CD4-positive, alpha-beta T cell treated with Interleukin-17A for 1 hour (primary cell): ENCODE measurements around the gene NTM.

Source experiments
- DNase-seq: peaks from one replicate; pipeline ENCODE4 v3.0.0-alpha.2; 2020

NTM gene

DNA sequence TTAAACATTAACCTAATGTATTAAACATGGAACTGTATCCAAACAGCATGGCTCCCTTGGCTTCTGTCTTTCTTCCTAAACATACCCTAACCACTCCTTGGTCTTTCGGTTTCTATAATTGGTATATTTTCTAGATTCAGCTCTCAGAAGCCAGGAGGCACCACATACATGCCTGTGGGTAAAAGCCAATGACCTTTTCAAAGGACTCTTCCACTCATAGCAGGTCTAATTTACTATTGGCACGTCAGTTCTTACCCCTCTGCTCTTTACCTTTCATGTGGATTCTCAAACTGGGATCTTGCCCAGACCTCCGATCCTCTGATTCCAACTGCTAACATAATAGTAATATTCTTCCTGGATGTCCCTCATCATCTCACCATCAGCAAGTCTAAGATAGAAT is 835.1 kb downstream of the NTM start:
- DNase-seq = no peak

DNA sequence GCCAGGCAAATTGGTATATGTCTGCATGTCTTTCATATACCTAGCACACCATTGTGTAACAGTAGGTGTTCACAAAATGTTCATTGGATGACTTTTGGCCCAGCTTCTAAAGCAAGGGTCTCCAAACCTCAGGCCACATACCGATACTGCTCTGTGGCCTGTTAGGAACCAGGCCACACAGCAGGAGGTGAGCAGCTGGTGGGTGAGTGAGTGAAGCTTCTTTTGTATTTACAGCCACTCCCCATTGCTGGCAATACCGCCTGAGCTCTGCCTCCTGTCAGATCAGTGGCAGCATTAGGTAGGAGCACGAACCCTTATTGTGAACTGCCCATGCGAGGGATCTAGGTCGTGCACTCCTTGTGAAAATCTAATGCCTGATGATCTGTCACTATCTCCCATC is 836.6 kb downstream of the NTM start:
- no peak for DNase-seq

DNA sequence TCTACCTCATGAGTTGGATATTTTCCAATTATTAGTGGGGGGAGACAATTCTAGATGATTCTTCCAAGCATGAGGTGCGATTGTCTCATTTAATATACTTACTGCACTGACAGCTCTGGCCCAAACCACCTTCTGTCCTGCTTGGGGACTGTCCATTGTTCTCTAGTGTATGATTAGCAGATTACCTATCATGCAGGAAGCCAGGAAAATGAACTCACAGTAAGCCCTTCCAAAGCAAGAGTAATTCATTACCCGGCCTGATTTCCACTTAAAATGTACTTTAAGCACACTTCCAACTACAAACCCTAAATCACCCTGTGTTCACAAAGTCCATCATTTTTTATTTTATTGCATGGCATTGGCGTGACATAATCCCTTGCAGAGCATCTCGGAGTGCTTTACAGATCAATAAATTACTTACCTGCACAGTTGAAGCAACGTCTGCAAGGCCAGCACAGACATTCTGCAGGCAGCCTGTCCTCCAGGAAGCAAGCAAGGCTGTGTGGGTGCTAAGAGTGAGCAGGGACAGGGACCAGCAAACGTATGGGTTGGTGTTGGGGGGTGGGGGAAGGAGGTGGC is 838.2 kb downstream of the NTM start:
- DNase-seq = no peak

DNA sequence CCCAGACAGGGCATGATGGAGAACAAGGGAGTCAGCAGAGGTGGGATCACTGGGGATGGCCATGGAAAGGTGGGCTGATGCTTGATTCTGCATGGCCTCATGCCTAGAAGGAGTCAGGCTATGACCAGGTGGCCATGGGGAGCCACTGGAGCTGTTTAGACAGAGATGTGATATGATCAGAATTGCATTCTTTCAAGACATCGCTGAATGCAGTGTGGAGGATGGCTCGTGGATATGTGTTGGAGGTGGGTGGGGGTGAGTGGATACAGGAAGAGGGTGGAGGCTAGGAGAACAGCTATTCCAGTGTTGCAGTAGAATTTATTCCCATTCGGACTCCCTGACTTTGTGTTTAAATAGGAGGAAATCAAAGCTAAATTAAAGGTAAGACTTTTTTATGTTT is 841.1 kb downstream of the NTM start:
- DNase-seq = no peak

DNA sequence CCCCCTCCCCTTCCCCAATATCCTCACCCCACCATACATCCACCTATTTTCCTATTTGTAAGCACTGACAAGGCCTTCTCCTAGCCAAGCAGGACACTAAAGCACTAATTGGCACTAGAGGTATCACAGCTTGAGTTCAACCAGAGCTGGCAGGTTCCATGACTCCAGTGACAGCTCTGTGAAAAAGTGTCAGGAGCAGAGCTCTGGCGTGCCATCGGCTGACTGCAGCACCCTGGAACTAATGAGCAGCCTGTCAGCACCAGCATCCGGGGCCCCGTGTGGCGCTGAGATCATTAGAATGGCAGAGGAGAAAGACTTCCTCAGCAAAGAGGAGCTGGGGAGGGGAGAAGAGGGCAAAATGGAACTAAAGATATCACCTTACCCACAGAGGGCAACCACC is 847.4 kb downstream of the NTM start:
- no peak for DNase-seq

DNA sequence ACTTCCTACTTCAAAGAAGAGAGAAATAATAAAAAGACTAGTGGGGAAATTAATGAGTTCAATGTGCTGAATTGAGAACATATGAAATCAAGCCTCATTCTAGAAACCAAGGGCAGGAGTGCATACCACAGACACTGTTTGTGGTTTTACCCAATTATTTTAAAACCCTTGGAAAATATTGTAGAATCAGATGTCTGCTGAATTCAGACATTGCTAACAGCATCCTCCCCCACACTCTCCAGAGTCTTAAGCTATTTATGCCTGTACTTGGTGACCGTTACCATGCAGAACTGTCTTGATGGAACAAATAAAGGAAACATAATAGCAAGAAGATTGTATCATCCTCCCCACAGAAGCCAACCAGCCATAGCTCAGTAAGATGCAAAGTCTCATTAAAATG is 850.1 kb downstream of the NTM start:
- DNase-seq = no peak

DNA sequence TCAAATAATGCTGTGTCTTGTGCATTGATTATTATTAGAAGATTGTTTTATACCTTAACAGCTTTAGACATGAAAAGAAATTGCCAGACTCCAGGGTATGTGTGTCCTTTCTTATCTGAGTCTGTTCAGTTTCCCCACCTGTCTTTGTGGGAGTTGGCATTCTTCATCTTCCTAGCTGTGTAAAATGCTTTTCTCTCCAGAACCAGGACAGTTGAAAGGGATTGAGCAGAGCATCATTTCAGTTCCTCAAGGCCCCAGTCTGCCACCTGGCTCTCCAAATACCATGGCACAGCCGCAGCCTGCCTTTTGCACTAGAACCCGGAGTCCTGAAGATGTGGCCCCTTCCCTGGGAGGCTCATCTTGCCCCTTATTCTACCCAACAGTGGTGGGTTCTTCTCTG is 851.9 kb downstream of the NTM start:
- no peak for DNase-seq

DNA sequence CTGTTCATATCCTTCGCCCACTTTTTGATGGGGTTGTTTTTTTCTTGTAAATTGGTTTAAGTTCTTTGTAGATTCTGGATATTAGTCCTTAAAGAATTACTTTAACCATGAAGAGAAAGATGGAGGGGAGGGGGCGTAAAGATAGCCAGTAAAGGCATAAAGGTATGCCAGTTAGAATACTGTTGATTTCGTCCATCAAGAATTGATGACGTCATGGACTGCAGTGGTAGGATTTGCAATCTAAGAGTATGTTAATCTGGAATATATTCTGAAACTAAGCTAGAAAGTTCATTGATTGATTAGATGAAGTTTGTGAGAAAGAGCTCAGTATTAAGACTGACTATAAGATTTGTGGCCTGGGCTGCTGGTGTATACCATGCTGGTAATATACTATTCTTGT is 856.1 kb downstream of the NTM start:
- no peak for DNase-seq

DNA sequence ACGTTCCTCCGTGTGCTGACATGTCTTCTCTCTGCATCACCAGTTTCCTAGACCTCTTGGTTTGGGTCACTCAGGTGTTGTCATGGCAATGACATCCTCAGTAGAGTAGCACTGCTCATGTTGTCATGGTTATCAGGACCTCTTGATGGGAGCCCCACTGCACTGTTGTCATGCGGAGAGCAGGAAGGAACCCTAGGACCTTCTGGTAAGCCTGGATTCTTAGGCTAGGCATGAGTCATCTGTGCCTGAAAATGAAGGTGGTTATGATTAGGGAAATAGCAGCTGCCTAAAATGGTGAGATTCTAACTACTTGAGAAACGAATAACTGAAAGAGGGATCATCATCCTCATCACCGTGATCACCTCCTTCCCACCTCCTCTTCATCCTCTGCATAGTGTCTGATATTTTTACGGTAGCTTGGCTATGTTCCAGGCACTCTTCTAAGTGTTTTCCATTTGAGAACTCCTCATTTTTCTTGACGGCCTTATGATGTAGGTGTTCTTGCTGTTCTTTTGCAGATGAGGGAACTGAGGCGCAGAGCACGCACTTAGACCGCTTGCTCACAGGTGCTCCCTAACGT is 858.4 kb downstream of the NTM start:
- DNase-seq = no peak

DNA sequence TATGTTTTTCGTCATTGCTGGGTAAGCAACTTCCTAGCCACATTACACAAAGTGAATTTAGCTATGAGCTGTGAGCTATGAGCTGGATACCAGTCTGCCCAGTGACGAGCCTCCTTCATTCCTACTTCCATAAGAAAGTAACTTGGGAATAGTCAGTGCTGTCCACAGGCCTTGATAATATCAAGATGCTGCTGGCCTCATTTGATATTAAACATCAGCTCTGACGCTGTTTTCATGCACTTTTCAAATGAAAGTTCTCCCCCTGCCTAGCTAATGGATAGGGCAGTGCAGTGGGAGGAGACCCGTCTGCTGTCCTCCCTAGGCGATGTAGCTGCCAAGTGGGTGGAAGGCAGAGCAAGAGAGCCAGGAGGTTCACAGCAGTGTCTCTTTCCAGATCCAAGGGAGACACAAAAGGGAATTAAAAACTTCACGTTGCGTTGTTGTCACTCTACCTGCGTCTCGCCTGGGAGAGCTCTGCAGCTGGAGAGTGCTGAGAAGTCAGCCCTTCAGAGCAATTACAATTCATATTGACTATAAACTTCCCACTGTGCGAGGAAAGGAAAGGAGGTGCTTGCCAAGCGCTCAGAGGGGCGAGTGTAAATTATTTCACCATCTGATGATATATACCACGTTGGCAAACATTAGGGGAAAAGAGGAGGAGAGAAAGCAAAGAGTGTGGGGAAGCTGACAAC is 861.4 kb downstream of the NTM start:
- no peak for DNase-seq

DNA sequence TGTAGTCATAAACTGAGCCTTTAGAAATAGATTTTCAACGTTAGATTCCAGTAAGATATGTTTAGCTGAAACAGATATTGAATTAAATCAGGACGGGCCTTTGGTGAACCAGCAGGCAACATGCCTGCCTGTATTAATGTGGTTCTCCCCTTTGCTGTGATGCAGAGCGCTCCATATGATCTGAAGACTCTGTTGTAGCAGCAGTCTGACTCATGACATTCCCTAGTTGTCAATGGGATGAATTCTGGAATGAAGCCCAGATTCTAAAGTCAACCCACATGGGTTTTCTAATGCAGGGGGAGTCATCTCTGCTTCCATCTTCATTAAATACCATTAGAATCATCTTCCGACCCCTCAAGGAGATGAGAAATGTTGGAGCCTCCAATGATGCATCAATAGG is 864.5 kb downstream of the NTM start:
- DNase-seq = no peak

DNA sequence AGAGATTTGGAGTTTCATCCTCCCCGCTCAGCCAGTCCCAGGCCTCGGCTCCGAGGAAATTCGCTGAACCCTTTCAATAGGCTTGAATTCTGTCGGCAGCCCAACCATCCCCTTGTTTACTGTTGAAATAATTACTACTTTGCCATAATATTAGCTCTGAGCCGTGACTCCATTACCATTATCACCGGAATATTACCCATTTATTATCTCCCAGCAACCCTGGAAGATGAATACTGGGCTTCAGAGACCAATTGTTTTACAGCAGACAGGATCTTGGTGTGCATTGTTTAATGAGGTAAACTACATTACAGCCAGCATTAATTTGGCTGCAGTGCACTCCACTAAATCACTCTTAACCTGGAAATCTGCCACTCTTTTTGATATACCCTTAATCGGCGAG is 867.4 kb downstream of the NTM start:
- DNase-seq = no peak

DNA sequence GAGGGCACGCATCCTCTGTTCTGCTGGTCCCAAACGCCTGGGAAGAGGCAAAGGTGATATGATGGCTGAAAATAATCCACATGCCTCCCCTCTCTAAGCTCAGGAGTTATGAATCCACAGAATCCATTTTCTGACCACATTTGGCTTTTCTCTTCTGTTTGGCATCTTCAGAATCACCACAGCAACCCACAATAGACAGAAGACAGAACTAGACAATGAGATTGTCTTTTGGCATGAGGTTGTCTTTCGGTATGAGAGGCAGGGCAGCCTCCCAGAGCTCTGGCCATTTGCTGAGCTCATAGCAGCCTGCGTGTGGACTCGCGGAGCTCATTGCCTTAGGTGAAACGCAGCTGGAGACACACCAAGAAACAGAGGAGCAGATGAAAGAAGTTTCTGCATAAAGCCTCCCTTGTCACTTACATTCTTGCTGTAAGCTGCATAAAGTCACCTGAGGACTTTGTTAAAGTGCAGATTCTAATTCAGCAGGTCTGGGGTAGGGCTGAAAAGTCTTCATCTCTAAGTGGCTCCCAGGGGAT is 868.0 kb downstream of the NTM start:
- no peak for DNase-seq

DNA sequence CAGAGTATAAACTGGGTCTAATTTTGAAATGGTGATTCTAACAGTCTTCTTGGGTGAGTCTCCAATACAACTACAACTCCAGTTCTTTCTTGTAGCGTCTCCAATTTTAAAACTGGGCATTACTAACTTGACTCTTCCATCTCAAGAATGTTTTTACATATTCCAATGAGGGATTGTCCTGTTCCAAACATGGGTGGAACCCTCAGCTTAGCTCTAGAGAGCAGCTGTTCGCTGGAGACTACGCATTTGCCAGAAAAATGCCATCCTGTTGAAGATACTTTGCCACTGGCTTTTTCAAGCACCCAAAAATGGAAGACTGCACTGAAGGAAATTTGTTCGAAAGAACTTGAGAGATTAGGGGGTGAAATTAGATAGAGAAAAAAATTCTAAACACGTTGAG is 870.0 kb downstream of the NTM start:
- no peak for DNase-seq

DNA sequence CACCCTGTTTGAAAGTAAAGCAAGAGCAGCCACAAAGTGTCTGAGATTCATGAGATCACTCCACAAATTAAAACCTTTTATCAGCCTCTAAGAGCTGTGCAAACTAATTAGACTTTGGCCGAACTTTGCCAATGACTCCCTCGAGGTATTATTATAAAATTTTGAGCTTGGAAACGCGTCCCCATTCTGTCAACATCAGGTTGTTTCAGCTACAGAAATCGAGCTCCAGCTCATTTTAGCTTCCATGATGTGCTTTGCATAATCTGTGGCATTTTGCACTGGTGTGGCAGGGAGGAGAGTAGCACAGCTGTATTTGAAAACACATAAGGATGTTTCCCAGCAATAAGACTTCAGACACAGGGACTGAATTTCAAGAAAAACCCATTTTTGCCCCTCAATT is 872.2 kb downstream of the NTM start:
- DNase-seq = no peak

DNA sequence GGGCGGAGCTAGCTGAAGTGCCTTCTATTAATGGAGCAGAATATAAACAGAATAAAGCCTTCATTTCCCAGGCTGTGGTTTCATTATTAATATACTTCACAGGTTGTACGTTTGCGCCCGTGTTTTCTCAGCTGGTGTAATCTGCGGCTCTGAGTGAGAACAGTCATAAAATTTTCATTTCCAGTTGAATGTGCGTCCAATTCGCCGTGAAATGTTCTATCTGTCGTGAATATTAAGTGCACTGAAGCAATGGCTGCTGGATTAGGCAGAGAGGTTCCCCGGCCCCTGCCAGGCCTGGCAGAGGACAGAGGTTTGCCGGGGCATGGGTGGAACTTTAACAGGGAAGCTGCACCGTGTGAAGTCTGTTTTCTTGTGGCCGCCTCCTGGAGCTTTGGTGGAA is 874.4 kb downstream of the NTM start:
- no peak for DNase-seq

DNA sequence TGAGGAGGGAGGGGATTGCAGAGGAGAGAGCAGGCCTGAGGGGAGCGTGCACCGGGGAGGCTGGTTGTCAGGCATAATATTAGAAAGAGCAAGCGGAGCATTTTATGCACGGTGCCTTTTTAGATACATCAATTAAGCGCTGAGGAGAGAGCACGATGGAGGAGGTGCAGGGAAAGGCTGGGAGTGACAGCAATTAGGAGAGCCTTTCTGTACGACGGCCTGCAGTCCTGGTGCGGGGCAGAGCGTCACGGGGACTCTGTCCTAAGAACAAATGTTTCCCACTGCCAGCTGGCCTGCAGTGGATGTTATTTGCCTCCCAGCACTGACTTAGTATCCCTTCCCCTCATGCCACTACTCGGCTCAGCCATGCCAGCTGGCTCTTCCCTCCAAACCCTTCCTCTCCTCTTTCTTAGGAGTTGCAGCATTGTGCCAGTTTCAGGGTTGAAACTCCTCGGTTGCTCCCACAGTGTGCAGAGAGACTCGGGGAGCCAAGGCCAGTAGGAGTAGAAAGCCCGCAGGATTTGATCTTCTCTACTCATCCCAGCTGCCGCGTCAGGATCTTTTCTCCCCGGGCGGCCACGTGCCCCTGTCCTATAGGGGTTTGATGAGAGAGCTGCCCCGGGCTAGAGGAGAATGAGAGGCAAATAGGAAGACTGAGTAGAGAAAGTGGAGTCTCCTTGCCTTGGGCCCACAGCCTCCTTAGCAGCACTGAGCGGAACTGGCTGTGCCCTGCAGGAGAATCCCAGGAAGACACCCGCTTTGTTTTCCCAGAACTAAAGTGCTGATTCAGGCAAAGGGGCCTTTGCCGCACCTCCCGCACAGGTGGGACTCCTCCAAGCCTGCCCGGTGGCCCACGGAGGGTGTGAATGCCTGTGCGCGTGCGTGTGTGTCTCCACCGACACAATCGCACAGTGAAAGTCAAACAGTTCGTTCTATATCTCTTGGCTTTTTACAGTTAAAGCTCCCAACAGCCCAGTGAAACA is 875.3 kb downstream of the NTM start:
- DNase-seq = no peak

DNA sequence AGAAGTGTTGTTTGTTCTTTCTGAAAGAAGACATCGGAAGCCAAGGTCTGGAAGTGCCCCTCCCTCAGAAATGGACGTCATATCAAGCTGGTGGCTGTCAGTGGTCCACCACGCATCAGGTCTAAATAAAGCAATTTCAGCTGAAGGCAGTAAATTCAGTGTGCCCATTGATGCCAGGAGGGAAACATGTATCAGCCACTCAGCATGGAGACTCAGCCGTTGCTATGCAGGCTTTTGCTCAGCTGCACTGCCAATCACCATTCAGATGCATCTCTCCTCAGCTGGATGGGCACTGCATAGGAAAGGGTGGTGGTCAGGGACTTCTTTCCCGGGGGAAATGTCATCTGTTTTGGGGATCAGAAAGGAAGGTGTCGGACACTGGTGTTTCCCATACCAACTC is 878.2 kb downstream of the NTM start:
- DNase-seq = no peak

DNA sequence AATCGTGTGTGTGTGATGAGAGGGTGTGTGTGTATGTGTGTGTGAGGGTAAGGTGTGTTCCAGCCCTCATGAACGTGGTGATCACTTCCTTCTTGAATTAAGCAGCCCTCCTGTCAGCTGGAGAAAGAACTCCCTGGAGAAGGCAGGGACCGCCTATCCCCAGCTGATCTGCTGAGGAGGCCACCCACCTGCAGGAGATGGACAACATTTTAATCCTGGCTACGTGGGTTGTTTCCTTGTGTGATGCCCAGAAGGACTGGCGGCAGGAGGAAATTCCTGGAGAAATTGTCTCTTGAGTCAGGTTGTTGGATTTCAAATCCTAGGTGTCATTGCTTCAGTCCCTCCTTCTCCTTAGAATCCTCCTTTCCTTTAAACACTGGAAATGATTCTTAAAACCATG is 878.8 kb downstream of the NTM start:
- no peak for DNase-seq

DNA sequence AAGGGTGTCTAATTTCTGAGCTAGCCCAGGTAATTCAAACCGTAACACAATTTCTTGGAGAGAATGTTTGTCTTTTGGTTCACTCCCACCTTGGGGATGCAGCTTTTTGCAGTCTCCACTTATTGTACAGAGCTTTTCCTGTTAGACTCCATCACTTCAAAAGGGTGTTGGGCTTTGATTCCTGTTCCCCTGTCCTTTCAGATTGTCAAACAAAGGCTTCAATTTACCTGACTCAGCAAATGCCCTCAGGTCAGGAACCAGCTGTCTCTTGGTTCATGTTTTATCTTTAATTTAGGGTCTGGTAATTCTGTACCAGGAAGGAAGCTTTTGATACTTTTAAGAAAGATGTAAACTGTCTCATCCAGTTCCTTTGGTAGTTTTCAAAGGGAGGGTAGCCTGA is 880.6 kb downstream of the NTM start:
- DNase-seq = no peak

DNA sequence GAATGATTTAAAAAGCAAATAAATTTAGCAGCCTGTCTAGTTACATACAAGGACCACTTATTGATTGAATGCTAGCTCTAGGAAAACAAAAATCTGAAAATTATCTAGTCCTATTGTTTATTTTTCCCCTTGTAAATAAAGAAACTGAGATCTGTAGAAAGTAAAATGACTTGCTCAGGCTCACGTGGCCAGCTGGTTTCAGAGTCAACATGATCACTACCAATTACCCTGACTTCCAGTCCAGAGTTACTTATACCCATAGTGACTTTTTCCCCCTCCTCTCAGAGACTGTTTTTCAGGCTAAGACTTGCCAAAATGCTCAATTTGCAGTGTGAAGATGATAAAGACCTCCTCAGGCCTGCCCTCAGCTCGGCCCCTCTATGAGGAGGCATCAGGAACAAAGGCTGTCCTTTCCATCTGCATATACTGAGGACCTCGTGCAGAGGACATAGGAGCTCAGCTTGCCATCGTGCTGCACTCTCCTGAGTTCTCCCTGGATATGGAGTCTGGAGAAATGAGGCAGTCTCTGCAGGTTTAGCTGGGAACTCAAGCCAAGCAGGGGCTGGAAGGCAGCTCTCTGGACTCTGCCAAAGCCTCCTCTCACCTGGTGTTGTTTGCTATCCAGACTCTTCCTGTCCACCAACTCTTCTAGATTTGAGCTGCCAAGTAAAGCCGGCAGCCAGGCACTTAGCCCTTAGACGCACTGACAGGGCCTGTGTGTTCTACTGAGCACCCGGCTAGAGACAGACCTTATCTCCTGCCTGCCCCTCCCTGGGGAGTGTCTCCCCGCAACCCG is 883.3 kb downstream of the NTM start:
- no peak for DNase-seq

DNA sequence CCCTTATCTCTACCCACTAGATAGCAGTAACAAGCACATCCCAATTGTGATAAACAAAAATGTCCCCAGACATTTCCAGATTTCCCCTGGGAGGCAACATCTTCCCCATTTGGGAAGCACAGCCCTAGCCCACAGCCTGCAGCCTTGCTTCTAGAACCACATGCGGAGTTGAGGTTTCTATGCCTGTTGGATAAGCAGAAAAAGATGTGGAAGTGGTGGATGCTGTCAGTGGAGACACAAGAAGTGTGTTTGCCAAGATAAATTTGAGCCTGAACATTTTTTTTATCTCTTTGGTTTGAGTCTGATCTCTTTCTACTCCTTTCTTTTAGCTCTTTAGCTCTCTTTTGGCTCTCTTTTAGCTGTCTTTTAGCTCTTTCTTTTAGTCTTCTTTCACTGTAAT is 884.5 kb downstream of the NTM start:
- no peak for DNase-seq
